Measurements from ENCODE around the gene SENP7. TPM values are rescaled to one million over a fixed set of nuclear protein-coding genes. Genes with fewer than 3 reads are reported as not detected.

The SENP7 gene
- total and polyA plus RNA-seq, 7 donors: 2.1 to 33.5 (median 20.2) TPM

- H3K27ac ChIP-seq: peak overlapping the region in 1 of 4 donors; percentile 28
- no peak for TF ChIP-seq CTCF (IDR thresholded peaks at IDR 0.05)
- no peak for TF ChIP-seq EP300 (IDR thresholded peaks at IDR 0.05)
- TF ChIP-seq POLR2A (IDR thresholded peaks at IDR 0.05): no peak
- TF ChIP-seq POLR2AphosphoS5 (IDR thresholded peaks at IDR 0.05): no peak
- 45 to 65% methylated on average over 17 of the region's 17 CpGs for WGBS, 2 donors
Measured at GRCh38 chr3:101466465-101467309, 46.3 kb downstream of the SENP7 start.

GRCh38 chr3:101464235-101464634, 48.8 kb downstream of the SENP7 start:
- Histone ChIP-seq H3K4me3 (no peak overlapping the region), H3K27me3 (no peaks in the 10 kb centered on the region), H3K27ac (no peak overlapping the region), H3K36me3 (no peaks in the 10 kb centered on the region), H3K4me1 (peaks cover 0 to 7% (median 2%) of the 10 kb centered on the region in 4 donors), H3K9me3 (no peaks in the 10 kb centered on the region)
- 94 to 97% methylated on average over 2 of the region's 2 CpGs for WGBS, 2 donors
- DNase-seq: no peak
- intact Hi-C loops (cut with DNase I): no loop called here
- TF ChIP-seq POLR2AphosphoS5 (IDR thresholded peaks at IDR 0.05): no peak
- TF ChIP-seq EP300 (IDR thresholded peaks at IDR 0.05): no peak
- TF ChIP-seq POLR2A (IDR thresholded peaks at IDR 0.05): no peak

More at GRCh38 chr3:101466465-101467309, 46.3 kb downstream of the SENP7 start:
- H3K27me3 ChIP-seq: no peaks in the 10 kb centered on the region
- peaks cover 0 to 7% (median 2%) of the 10 kb centered on the region in 4 donors for H3K4me1 ChIP-seq
- H3K4me3 ChIP-seq: no peak overlapping the region
- intact Hi-C loops (cut with DNase I): no loop called here
- no peaks in the 10 kb centered on the region for H3K9me3 ChIP-seq
- DNase-seq: no peak
- H3K36me3 ChIP-seq: no peaks in the 10 kb centered on the region

GRCh38 chr3:101461451-101461850, 51.6 kb downstream of the SENP7 start:
- WGBS, 2 donors: 85 to 86% methylated on average over 4 of the region's 4 CpGs
- no peaks in the 10 kb centered on the region for H3K4me1 ChIP-seq
- H3K4me3 ChIP-seq: no peak overlapping the region
- H3K36me3 ChIP-seq: peaks cover 0 to 21% (median 3%) of the 10 kb centered on the region in 4 donors
- H3K27ac ChIP-seq: no peak overlapping the region
- TF ChIP-seq CTCF (IDR thresholded peaks at IDR 0.05): no peak
- TF ChIP-seq POLR2AphosphoS5 (IDR thresholded peaks at IDR 0.05): no peak
- TF ChIP-seq POLR2A (IDR thresholded peaks at IDR 0.05): no peak
- TF ChIP-seq EP300 (IDR thresholded peaks at IDR 0.05): no peak
- H3K27me3 ChIP-seq: no peaks in the 10 kb centered on the region
- H3K9me3 ChIP-seq: no peaks in the 10 kb centered on the region
- intact Hi-C loops (cut with DNase I): no loop called here
- no peak for DNase-seq

GRCh38 chr3:101458387-101458786, 54.6 kb downstream of the SENP7 start:
- Histone ChIP-seq H3K9me3 (no peaks in the 10 kb centered on the region), H3K4me1 (no peaks in the 10 kb centered on the region), H3K27ac (no peak overlapping the region), H3K4me3 (no peak overlapping the region), H3K27me3 (no peaks in the 10 kb centered on the region), H3K36me3 (peaks cover 0 to 27% (median 3%) of the 10 kb centered on the region in 4 donors)
- no peak for TF ChIP-seq POLR2A (IDR thresholded peaks at IDR 0.05)
- TF ChIP-seq POLR2AphosphoS5 (IDR thresholded peaks at IDR 0.05): no peak
- TF ChIP-seq CTCF (IDR thresholded peaks at IDR 0.05): no peak
- no peak for TF ChIP-seq EP300 (IDR thresholded peaks at IDR 0.05)
- DNase-seq: no peak
- intact Hi-C loops (cut with DNase I): no loop called here
- 95 to 96% methylated on average over 2 of the region's 2 CpGs for WGBS, 2 donors

DNA sequence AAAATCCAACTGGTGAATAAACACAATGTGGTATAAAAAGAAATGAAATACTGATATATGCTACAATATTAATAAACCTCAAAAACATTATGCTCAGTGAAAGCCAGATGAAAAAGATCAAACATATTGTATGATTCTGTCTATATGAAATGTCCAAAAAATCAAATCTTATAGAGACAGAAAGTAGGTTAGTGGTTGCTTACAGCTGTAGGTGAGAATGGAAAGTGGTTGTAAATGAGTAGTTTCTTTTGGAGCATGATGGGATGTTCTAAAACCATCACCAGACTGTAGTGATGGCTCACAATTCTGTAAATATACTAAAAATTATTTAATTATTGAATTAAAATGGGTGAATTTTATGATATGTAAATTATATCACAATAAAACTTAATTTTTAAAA, 58.4 kb downstream of the SENP7 start:
- TF ChIP-seq POLR2AphosphoS5 (IDR thresholded peaks at IDR 0.05) (no peak), EP300 (IDR thresholded peaks at IDR 0.05) (no peak), POLR2A (IDR thresholded peaks at IDR 0.05) (no peak), CTCF (IDR thresholded peaks at IDR 0.05) (no peak)
- H3K4me3 ChIP-seq: no peak overlapping the region
- H3K27me3 ChIP-seq: no peaks in the 10 kb centered on the region
- H3K9me3 ChIP-seq: no peaks in the 10 kb centered on the region
- H3K36me3 ChIP-seq: peaks cover 0 to 27% (median 3%) of the 10 kb centered on the region in 4 donors
- H3K27ac ChIP-seq: no peak overlapping the region
- intact Hi-C loops (cut with DNase I): no loop called here
- no peaks in the 10 kb centered on the region for H3K4me1 ChIP-seq
- no peak for DNase-seq
